HL-60 (cell line): ENCODE data around the gene ITSN2.
"Not testable (repeated sequence)": the region's sequence is repeated elsewhere in the genome, so short reads cannot be mapped to it uniquely, and the experiment has no call there.

Source experiments
- DNase-seq, 2 experiments: peaks; one replicate each; pipeline ENCODE4 v3.0.0-alpha.2; 2010 to 2020; ENCODE audit warnings: low read depth in 1 of 2, low spot score in 1 of 2
- H3K27ac ChIP-seq: fragments of 250-450 bp; sonication (Bioruptor Pico); replicated peaks from 2 replicates; pipeline ENCODE4 v1.5.1; 2020; ENCODE audit warnings: mild to moderate bottlenecking, moderate library complexity
- H3K27me3 ChIP-seq: fragments of 250-450 bp; sonication (Bioruptor Pico); 2 replicates; pipeline ENCODE4 v1.5.1; 2021; ENCODE audit warnings: mild to moderate bottlenecking, moderate library complexity; ENCODE audit not compliant: insufficient read depth, poor library complexity, severe bottlenecking
- H3K4me3 ChIP-seq: replicated peaks from 2 replicates; pipeline ENCODE4 v1.5.1; 2011; ENCODE audit warnings: mild to moderate bottlenecking, control low read depth, low read length; ENCODE audit not compliant: insufficient read depth
- GABPA ChIP-seq: IDR thresholded peaks from 2 replicates; pipeline ENCODE4 v1.6.1; 2012; ENCODE audit warnings: low read depth
- POLR2AphosphoS5 ChIP-seq: IDR thresholded peaks from 2 replicates; pipeline ENCODE4 v1.6.1; 2012; ENCODE audit warnings: low read depth
- REST ChIP-seq: IDR thresholded peaks from 2 replicates; pipeline ENCODE4 v1.6.1; 2012; ENCODE audit warnings: low read depth; ENCODE audit not compliant: insufficient replicate concordance
- SPI1 ChIP-seq: IDR thresholded peaks from 2 replicates; pipeline ENCODE4 v1.6.1; 2012; ENCODE audit warnings: low read depth, mild to moderate bottlenecking, borderline replicate concordance
- TF ChIP-seq, protein P1 (sequence below): IDR thresholded peaks from one replicate; pipeline ENCODE4 v1.5.1; 2011; ENCODE audit warnings: low read length, control low read depth, inconsistent platforms; ENCODE audit not compliant: insufficient read depth

The ITSN2 gene

DNA sequence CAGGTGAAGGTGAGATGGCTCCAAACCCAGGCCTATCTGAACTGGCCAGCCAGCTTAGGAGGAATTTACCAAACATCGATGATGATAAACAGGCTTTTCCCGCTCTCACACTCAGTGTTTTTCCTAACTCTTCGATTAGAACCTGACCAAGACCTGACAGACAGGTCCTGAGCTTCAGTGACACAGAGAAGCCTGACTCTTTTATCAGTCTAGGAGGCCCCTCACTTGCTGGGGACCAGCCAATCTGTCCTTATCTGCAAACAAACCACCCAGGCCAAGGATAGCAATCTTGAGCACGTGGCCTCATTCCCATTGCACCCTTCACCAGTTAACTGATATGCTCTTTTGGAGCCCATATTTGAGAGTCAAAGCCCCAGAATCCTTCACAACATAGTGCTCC, 1.9 kb upstream of the ITSN2 start:
- Histone ChIP-seq H3K27ac (no peak overlapping the region), H3K4me3 (no peak overlapping the region), H3K27me3 (no peaks in the 10 kb centered on the region)
- DNase-seq = no peak
- TF ChIP-seq REST = no peak
- no peak for TF ChIP-seq POLR2AphosphoS5
- TF ChIP-seq SPI1 = no peak
- TF ChIP-seq GABPA = no peak
- TF ChIP-seq, protein P1, sequence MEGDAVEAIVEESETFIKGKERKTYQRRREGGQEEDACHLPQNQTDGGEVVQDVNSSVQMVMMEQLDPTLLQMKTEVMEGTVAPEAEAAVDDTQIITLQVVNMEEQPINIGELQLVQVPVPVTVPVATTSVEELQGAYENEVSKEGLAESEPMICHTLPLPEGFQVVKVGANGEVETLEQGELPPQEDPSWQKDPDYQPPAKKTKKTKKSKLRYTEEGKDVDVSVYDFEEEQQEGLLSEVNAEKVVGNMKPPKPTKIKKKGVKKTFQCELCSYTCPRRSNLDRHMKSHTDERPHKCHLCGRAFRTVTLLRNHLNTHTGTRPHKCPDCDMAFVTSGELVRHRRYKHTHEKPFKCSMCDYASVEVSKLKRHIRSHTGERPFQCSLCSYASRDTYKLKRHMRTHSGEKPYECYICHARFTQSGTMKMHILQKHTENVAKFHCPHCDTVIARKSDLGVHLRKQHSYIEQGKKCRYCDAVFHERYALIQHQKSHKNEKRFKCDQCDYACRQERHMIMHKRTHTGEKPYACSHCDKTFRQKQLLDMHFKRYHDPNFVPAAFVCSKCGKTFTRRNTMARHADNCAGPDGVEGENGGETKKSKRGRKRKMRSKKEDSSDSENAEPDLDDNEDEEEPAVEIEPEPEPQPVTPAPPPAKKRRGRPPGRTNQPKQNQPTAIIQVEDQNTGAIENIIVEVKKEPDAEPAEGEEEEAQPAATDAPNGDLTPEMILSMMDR = no peak

DNA sequence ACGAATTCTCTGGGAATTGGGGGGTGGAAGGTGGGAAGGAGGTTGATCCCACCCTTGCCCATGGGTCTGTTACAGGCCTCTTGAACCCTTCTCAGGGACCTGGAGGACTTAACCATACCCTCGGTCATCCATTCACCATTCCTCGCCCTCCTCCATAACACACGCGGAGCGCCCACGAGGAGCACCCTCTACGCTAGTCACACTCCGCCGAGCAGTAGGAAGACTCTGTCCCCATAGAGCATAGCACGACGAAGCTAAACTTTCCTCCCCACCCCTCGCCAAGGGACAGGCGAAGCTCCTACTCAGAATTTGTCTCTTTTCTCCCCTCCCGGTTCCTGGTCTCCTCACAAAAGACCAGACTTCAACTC, 611 bp upstream of the ITSN2 start:
- H3K27me3 ChIP-seq = no peaks in the 10 kb centered on the region
- peak overlapping the region; percentile 78 for H3K27ac ChIP-seq
- H3K4me3 ChIP-seq = peak overlapping the region; percentile 85
- no peak for DNase-seq
- TF ChIP-seq REST (no peak), GABPA (no peak), SPI1 (no peak), POLR2AphosphoS5 (no peak)
- TF ChIP-seq, protein P1 = no peak

- Histone ChIP-seq H3K27ac (peak overlapping the region; percentile 78), H3K27me3 (no peaks in the 10 kb centered on the region), H3K4me3 (peak overlapping the region; percentile 85)
- no peak for TF ChIP-seq POLR2AphosphoS5
- TF ChIP-seq, protein P1 = no peak
- no peak for TF ChIP-seq SPI1
- no peak for TF ChIP-seq GABPA
- TF ChIP-seq REST = no peak
- peak in 1 of 2 experiments; percentile 16 for DNase-seq
Observed at GRCh38 chr2:24359129-24360049, 947 bp downstream of the ITSN2 start.

DNA sequence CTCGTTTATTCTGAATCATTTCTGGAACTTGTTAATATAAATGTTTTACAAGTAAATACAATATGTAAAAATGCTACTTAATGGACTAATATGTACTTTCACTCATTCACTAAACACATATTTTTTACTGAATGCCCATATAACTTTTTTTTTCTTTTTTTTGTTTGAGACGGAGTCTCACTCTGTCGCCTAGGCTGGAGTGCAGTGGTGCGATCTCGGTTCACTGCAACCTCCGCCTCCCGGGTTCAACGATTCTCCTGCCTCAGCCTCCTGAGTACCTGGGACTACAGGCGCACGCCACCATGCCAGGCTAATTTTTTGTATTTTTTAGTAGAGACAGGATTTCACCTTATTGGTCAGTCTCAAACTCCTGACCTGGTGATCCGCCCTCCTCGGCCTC, 2.6 kb downstream of the ITSN2 start:
- not testable (repeated sequence) for H3K27ac ChIP-seq, H3K27me3 ChIP-seq, DNase-seq, H3K4me3 ChIP-seq

GRCh38 chr2:24357115-24357514, 3.2 kb downstream of the ITSN2 start:
- H3K27me3 ChIP-seq, DNase-seq, H3K27ac ChIP-seq, H3K4me3 ChIP-seq: not testable (repeated sequence)
